CD14-positive monocyte (primary cell): ENCODE data around the gene SPTAN1. TPM values are rescaled to one million over a fixed set of nuclear protein-coding genes. Genes with fewer than 3 reads are reported as not detected.
A peak's percentile ranks its signal among the peaks of the same experiment; 100 is the strongest.

Experiments used
- DNase-seq, 3 donors: peaks; one replicate each; pipeline ENCODE4 v3.0.0-alpha.2; 2011 to 2022
- H2AFZ ChIP-seq: 2 replicates; pipeline ENCODE4 v1.6.0; 2012; ENCODE audit warnings: mild to moderate bottlenecking, low read depth, low read length, inconsistent platforms; ENCODE audit not compliant: insufficient read depth, poor library complexity, severe bottlenecking
- H3K27ac ChIP-seq, 2 donors: 1 replicate in 1 of 2; 2 replicates in 1 of 2; pipeline ENCODE4 v1.5.1; 2012 to 2013; ENCODE audit warnings: low read length in 2 of 2, control low read depth in 1 of 2, inconsistent platforms in 1 of 2, low read depth in 1 of 2, mild to moderate bottlenecking in 1 of 2
- H3K27me3 ChIP-seq, 2 donors: one replicate each; pipeline versions ENCODE4 v1.6.0 to v1.6.1; 2011 to 2013; ENCODE audit warnings: low read length in 2 of 2; ENCODE audit not compliant: control insufficient read depth in 2 of 2, insufficient read depth in 2 of 2
- H3K36me3 ChIP-seq, 2 donors: replicated peaks in 1 of 2; 1 replicate in 1 of 2; 2 replicates in 1 of 2; pipeline versions ENCODE4 v1.5.1 to v1.6.1; 2012 to 2013; ENCODE audit warnings: low read length in 2 of 2, control low read depth in 1 of 2, inconsistent platforms in 1 of 2, mild to moderate bottlenecking in 1 of 2; ENCODE audit not compliant: insufficient read depth in 2 of 2, control insufficient read depth in 1 of 2
- H3K4me1 ChIP-seq, 2 donors: 1 replicate in 1 of 2; 2 replicates in 1 of 2; pipeline versions ENCODE4 v1.5.1 to v1.6.1; 2012 to 2013; ENCODE audit warnings: low read length in 2 of 2, control low read depth in 1 of 2, inconsistent platforms in 1 of 2, mild to moderate bottlenecking in 1 of 2, moderate library complexity in 1 of 2; ENCODE audit not compliant: insufficient read depth in 2 of 2, control insufficient read depth in 1 of 2
- H3K4me2 ChIP-seq: replicated peaks from 2 replicates; pipeline ENCODE3; 2012; ENCODE audit warnings: low read length, moderate library complexity, mild to moderate bottlenecking; ENCODE audit not compliant: poor library complexity, severe bottlenecking; ENCODE audit errors: extremely low read depth
- H3K4me3 ChIP-seq, 3 experiments: fragments of 200-600 bp in 1 of 3; sonication (generic) in 1 of 3; replicated peaks in 1 of 3; 1 replicate in 2 of 3; 2 replicates in 1 of 3; pipeline ENCODE4 v1.5.1; 2011 to 2013; ENCODE audit warnings: low read length in 3 of 3, mild to moderate bottlenecking in 3 of 3, control low read depth in 2 of 3, low read depth in 2 of 3, inconsistent platforms in 1 of 3, moderate library complexity in 1 of 3
- H3K79me2 ChIP-seq: 2 replicates; pipeline ENCODE4 v1.6.0; 2012; ENCODE audit warnings: mild to moderate bottlenecking, control low read depth, inconsistent platforms, low read length, moderate library complexity; ENCODE audit not compliant: insufficient read depth
- H3K9ac ChIP-seq: 2 replicates; pipeline ENCODE4 v1.6.0; 2017; ENCODE audit warnings: low read length, mild to moderate bottlenecking; ENCODE audit not compliant: insufficient read depth, poor library complexity, severe bottlenecking
- H3K9me3 ChIP-seq, 2 donors: replicated peaks in 1 of 2; 1 replicate in 1 of 2; 2 replicates in 1 of 2; pipeline versions ENCODE4 v1.5.1 to v1.6.1; 2012 to 2013; ENCODE audit warnings: low read length in 2 of 2, control low read depth in 1 of 2; ENCODE audit not compliant: control insufficient read depth in 1 of 2, insufficient read depth in 1 of 2
- H4K20me1 ChIP-seq: 2 replicates; pipeline ENCODE4 v1.6.0; 2012; ENCODE audit warnings: mild to moderate bottlenecking, low read length, control low read depth, moderate library complexity; ENCODE audit not compliant: insufficient read depth
- H3K27ac Mint-ChIP-seq, 7 donors: one replicate each; pipeline ENCODE4 v1.8.0; 2020; ENCODE audit warnings: mild to moderate bottlenecking in 7 of 7, mixed read lengths in 7 of 7, moderate library complexity in 6 of 7, inconsistent platforms in 2 of 7
- H3K27me3 Mint-ChIP-seq, 3 donors: one replicate each; pipeline ENCODE4 v1.8.0; 2021 to 2022; ENCODE audit warnings: low read depth in 3 of 3, mild to moderate bottlenecking in 3 of 3, mixed read lengths in 3 of 3, moderate library complexity in 3 of 3, inconsistent platforms in 1 of 3
- H3K36me3 Mint-ChIP-seq, 2 donors: one replicate each; pipeline ENCODE4 v1.8.0; 2020; ENCODE audit warnings: mixed read lengths in 2 of 2, inconsistent platforms in 1 of 2, mild to moderate bottlenecking in 1 of 2
- H3K4me1 Mint-ChIP-seq: one replicate; pipeline ENCODE4 v1.8.0; 2020; ENCODE audit warnings: mild to moderate bottlenecking, mixed read lengths
- H3K4me3 Mint-ChIP-seq, 2 donors: one replicate each; pipeline ENCODE4 v1.8.0; 2020; ENCODE audit warnings: mild to moderate bottlenecking in 2 of 2, mixed read lengths in 2 of 2, moderate library complexity in 1 of 2
- H3K9me3 Mint-ChIP-seq, 7 donors: one replicate each; pipeline ENCODE4 v1.8.0; 2020 to 2022; ENCODE audit warnings: mixed read lengths in 7 of 7, mild to moderate bottlenecking in 6 of 7, moderate library complexity in 6 of 7, inconsistent platforms in 2 of 7
- CTCF ChIP-seq: fragments of 200-600 bp; IDR thresholded peaks from one replicate; pipeline ENCODE4 v1.8.0; 2022; ENCODE audit warnings: antibody characterized with exemption, mild to moderate bottlenecking
- whole genome bisulfite sequencing: methylation state at CpG from one replicate; pipeline ENCODE4 v1.1.5; 2013; ENCODE audit warnings: missing lambda C conversion rate; ENCODE audit not compliant: insufficient coverage; 5-methylcytosine and 5-hydroxymethylcytosine counted together
- intact Hi-C, 2 donors: fragments of 100-400 bp; cut with micrococcal nuclease; formaldehyde crosslinking; loops; one replicate each; pipeline versions ENCODE4 v1.15.0 to v1.15.1; 2023
- polyA plus RNA-seq, 3 donors: library from polyadenylated mRNA; depleted of rRNA in 1 of 3; unstranded in 2 of 3; stranded (reverse) in 1 of 3; fragments of 300-500 nt in 2 of 3; fragments of >200 nt in 1 of 3; fragmentation: Illumina TruSeq in 2 of 3; gene quantifications; 1 replicate in 2 of 3; 2 replicates in 1 of 3; pipeline ENCODE4 v1.2.3, GENCODE V29; 2012 to 2021

Gene SPTAN1
- polyA plus RNA-seq, 3 donors: 6.2 to 40.8 (median 8.5) TPM

GRCh38 chr9:128640603-128641002 lies 88.2 kb downstream of the SPTAN1 start:
- no peak overlapping the region for H3K27ac Mint-ChIP-seq

GRCh38 chr9:128642675-128643245 lies 90.4 kb downstream of the SPTAN1 start:
- no peak overlapping the region for H3K4me3 ChIP-seq
- no peaks in the 10 kb centered on the region for H3K79me2 ChIP-seq
- Mint-ChIP-seq H3K27me3 (peaks cover 0 to 3% (median 2%) of the 10 kb centered on the region in 3 donors), H3K27ac (peak overlapping the region in 3 of 7 donors; percentile 5 to 83 (median 20)), H3K4me3 (no peak overlapping the region), H3K9me3 (no peaks in the 10 kb centered on the region), H3K36me3 (peaks cover 6 to 24% of the 10 kb centered on the region in 2 donors), H3K4me1 (no peaks in the 10 kb centered on the region)
- no peaks in the 10 kb centered on the region for H3K4me1 ChIP-seq
- H4K20me1 ChIP-seq: no peaks in the 10 kb centered on the region
- intact Hi-C loops: loop anchor here in 1 of 2 donors (10.0 kb wide), 1 partner anchor 282 kb away; the partner anchor contains the start of gene PHYHD1
- no peak overlapping the region for H3K9ac ChIP-seq
- H3K4me2 ChIP-seq: no peak overlapping the region
- no peaks in the 10 kb centered on the region for H3K27me3 ChIP-seq
- WGBS: 87% methylated on average over 8 of the region's 12 CpGs
- DNase-seq: no peak
- no peak overlapping the region for H2AFZ ChIP-seq
- H3K9me3 ChIP-seq: no peaks in the 10 kb centered on the region
- no peak for TF ChIP-seq CTCF
- H3K27ac ChIP-seq: no peak overlapping the region
- H3K36me3 ChIP-seq: peaks cover 0 to 6% of the 10 kb centered on the region in 2 donors

More at GRCh38 chr9:128640603-128641002, 88.2 kb downstream of the SPTAN1 start:
- Histone ChIP-seq H3K79me2 (no peaks in the 10 kb centered on the region), H3K27ac (no peak overlapping the region), H3K9ac (no peak overlapping the region), H2AFZ (no peak overlapping the region), H3K27me3 (no peaks in the 10 kb centered on the region), H4K20me1 (no peaks in the 10 kb centered on the region), H3K9me3 (no peaks in the 10 kb centered on the region), H3K4me1 (no peaks in the 10 kb centered on the region), H3K4me2 (no peak overlapping the region), H3K4me3 (no peak overlapping the region), H3K36me3 (peaks cover 0 to 6% of the 10 kb centered on the region in 2 donors)
- Mint-ChIP-seq H3K4me1 (no peaks in the 10 kb centered on the region), H3K9me3 (no peaks in the 10 kb centered on the region), H3K27me3 (peaks cover 0 to 3% (median 0%) of the 10 kb centered on the region in 3 donors), H3K4me3 (no peak overlapping the region), H3K36me3 (peaks cover 6 to 24% of the 10 kb centered on the region in 2 donors)
- intact Hi-C loops: loop anchor here in 1 of 2 donors (10.0 kb wide), 1 partner anchor 284 kb away; the partner anchor contains the start of gene PHYHD1
- no peak for TF ChIP-seq CTCF
- WGBS: 98% methylated on average over 15 of the region's 18 CpGs
- DNase-seq: no peak
